Measurements from ENCODE around the gene FKBP11. TPM values are rescaled to one million over a fixed set of nuclear protein-coding genes. Genes with fewer than 3 reads are reported as not detected.

The FKBP11 gene
- total and polyA plus RNA-seq, 2 of the 13 experiments (the other 11 are each of a cell fraction or from before 2014, with no cell fraction given): 15.5 to 19.4 TPM

GRCh38 chr12:48957141-48958048, 32.1 kb upstream of the FKBP11 start, which contains the start of gene ARF3 (continued):
- TF ChIP-seq ZNF614 (CRISPR knock-in tag; IDR thresholded peaks at IDR 0.05; ENCODE audit: borderline replicate concordance) (0 out of 2 replicates have a peak, but pooled peaks have one; percentile 21), TFDP2 (CRISPR knock-in tag; IDR thresholded peaks at IDR 0.05) (peak; percentile 55; the same call in 1 of the 2 replicates), ZNF343 (CRISPR knock-in tag; IDR thresholded peaks at IDR 0.05) (peak; percentile 54; the same call in 1 of the 2 replicates), ZNF737 (CRISPR knock-in tag; IDR thresholded peaks at IDR 0.05; ENCODE audit: borderline replicate concordance) (no peak), DR1 (CRISPR knock-in tag; IDR thresholded peaks at IDR 0.05) (peak; percentile 66), ZKSCAN5 (CRISPR knock-in tag; IDR thresholded peaks at IDR 0.05) (0 out of 2 replicates have a peak, but pooled peaks have one; percentile 65), ZZZ3 (CRISPR knock-in tag; IDR thresholded peaks at IDR 0.05; ENCODE audit: borderline replicate concordance) (peak; percentile 69), ATF3 (CRISPR knock-in tag; IDR thresholded peaks at IDR 0.05) (peak; percentile 33; the same call in 1 of the 2 replicates), HNF1B (CRISPR knock-in tag; IDR thresholded peaks at IDR 0.05) (0 out of 2 replicates have a peak, but pooled peaks have one; percentile 68), SKIL (CRISPR knock-in tag; IDR thresholded peaks at IDR 0.05; ENCODE audit: borderline replicate concordance) (peak; percentile 71), MTA1 (CRISPR knock-in tag; IDR thresholded peaks at IDR 0.05; ENCODE audit: borderline replicate concordance) (0 out of 2 replicates have a peak, but pooled peaks have one; percentile 24), KLF9 (CRISPR knock-in tag; IDR thresholded peaks at IDR 0.05; ENCODE audit: low read depth) (no peak), HCFC1 (IDR thresholded peaks at IDR 0.05; ENCODE audit: low read depth, low read length) (peak; percentile 37; the same call in 1 of the 2 replicates), CENPX (CRISPR knock-in tag; IDR thresholded peaks at IDR 0.05) (no peak), NCOR1 (IDR thresholded peaks at IDR 0.05; ENCODE audit: borderline replicate concordance, low read length) (no peak), NONO (IDR thresholded peaks at IDR 0.05) (no peak), NONO (CRISPR knock-in tag; conservative IDR thresholded peaks at IDR 0.05) (peak; percentile 84), ZMAT5 (CRISPR knock-in tag; IDR thresholded peaks at IDR 0.05; ENCODE audit: borderline replicate concordance, low read depth) (no peak), ZBTB7B (CRISPR knock-in tag; IDR thresholded peaks at IDR 0.05) (peak; percentile 47; the same call in 1 of the 2 replicates), PREB (CRISPR knock-in tag; IDR thresholded peaks at IDR 0.05) (no peak), ZNF333 (CRISPR knock-in tag; IDR thresholded peaks at IDR 0.05; ENCODE audit: borderline replicate concordance) (no peak)
